ENCODE data around the gene CADPS2. TPM values are rescaled to one million over a fixed set of nuclear protein-coding genes. Genes with fewer than 3 reads are reported as not detected.

CADPS2 gene
- total RNA-seq, 1 donor from 2014 or later = 0.22 TPM

DNA sequence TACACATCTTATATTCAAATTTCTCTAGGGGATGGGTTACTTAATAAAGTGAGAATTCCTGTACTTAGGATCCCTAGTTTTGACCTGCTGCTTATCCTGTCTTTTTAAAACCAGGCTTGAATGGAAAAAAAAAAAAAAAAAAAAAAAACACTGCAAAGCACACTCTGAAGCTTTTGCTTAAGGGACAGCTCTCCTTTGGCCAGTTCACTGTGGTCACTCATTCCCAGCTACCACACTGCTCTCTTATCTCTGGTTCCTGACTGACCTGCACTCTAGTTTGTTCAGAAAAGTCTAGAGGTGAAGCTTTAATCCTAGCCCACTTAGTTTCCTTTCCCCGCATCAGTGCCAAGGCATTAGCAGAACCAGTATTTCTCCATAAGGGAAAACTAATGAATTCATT, 82.4 kb downstream of the CADPS2 start:
- Mint-ChIP-seq H3K9me3 (ENCODE audit: unreplicated experiment) (no peaks in the 10 kb centered on the region), H3K27me3 (ENCODE audit: unreplicated experiment) (no peaks in the 10 kb centered on the region), H3K27ac (ENCODE audit: unreplicated experiment) (no peak overlapping the region), H3K36me3 (ENCODE audit: unreplicated experiment) (no peaks in the 10 kb centered on the region), H3K4me1 (ENCODE audit: low read depth, unreplicated experiment) (no peaks in the 10 kb centered on the region), H3K4me3 (ENCODE audit: unreplicated experiment) (no peak overlapping the region)
- TF ChIP-seq, protein P1, sequence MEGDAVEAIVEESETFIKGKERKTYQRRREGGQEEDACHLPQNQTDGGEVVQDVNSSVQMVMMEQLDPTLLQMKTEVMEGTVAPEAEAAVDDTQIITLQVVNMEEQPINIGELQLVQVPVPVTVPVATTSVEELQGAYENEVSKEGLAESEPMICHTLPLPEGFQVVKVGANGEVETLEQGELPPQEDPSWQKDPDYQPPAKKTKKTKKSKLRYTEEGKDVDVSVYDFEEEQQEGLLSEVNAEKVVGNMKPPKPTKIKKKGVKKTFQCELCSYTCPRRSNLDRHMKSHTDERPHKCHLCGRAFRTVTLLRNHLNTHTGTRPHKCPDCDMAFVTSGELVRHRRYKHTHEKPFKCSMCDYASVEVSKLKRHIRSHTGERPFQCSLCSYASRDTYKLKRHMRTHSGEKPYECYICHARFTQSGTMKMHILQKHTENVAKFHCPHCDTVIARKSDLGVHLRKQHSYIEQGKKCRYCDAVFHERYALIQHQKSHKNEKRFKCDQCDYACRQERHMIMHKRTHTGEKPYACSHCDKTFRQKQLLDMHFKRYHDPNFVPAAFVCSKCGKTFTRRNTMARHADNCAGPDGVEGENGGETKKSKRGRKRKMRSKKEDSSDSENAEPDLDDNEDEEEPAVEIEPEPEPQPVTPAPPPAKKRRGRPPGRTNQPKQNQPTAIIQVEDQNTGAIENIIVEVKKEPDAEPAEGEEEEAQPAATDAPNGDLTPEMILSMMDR (IDR thresholded peaks at IDR 0.05; ENCODE audit: partially characterized antibody, unreplicated experiment) = no peak
- no peak for DNase-seq

DNA sequence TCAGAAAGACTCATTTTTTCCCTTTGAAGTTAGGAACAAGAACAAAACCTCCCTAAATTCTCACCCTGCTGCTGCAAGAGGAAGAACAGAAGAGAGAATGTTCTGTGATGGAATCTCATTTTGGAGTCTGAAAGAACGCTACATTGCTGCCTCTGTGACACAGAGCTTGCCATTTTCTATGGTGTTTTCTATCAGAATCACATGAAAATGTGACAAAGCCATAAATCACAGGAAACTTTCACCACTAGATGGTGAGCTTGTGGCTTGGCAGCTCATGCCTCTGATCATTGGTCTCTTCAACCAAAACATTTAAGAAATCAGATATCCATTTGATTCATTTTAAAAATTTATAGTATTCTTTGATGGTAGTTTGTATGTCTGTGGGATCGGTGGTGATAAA, 82.9 kb downstream of the CADPS2 start:
- no peaks in the 10 kb centered on the region for H3K4me1 Mint-ChIP-seq (ENCODE audit: low read depth, unreplicated experiment)
- H3K4me3 Mint-ChIP-seq (ENCODE audit: unreplicated experiment) = no peak overlapping the region
- no peak for DNase-seq
- no peaks in the 10 kb centered on the region for H3K36me3 Mint-ChIP-seq (ENCODE audit: unreplicated experiment)
- no peaks in the 10 kb centered on the region for H3K9me3 Mint-ChIP-seq (ENCODE audit: unreplicated experiment)
- no peak overlapping the region for H3K27ac Mint-ChIP-seq (ENCODE audit: unreplicated experiment)
- TF ChIP-seq, protein P1 (IDR thresholded peaks at IDR 0.05; ENCODE audit: partially characterized antibody, unreplicated experiment) = peak; percentile 29
- no peaks in the 10 kb centered on the region for H3K27me3 Mint-ChIP-seq (ENCODE audit: unreplicated experiment)

DNA sequence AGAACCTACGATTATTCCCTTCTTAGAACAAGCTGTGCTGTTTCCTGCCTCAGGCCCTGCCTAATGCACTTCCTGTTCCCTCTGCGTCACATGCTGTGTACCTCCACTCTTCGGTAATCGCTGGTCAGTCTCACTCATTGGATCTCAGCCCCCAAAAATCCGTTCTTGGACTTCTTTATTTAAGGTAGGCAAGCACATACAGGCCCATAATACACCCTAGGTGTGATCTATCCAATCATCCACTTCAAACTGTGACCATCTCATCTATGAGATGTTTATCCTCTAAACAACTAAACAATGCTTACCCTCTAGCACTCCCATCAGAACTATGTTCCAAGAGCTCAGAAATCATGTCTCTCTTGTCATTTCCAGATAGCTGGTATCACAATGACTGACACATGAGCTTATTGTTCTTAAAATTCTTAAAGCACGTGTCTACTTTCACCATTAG, 83.9 kb downstream of the CADPS2 start:
- no peak overlapping the region for H3K27ac Mint-ChIP-seq (ENCODE audit: unreplicated experiment)
- DNase-seq = no peak
- H3K36me3 Mint-ChIP-seq (ENCODE audit: unreplicated experiment) = no peaks in the 10 kb centered on the region
- H3K4me1 Mint-ChIP-seq (ENCODE audit: low read depth, unreplicated experiment) = no peaks in the 10 kb centered on the region
- no peaks in the 10 kb centered on the region for H3K27me3 Mint-ChIP-seq (ENCODE audit: unreplicated experiment)
- no peaks in the 10 kb centered on the region for H3K9me3 Mint-ChIP-seq (ENCODE audit: unreplicated experiment)
- TF ChIP-seq, protein P1 (IDR thresholded peaks at IDR 0.05; ENCODE audit: partially characterized antibody, unreplicated experiment) = no peak
- no peak overlapping the region for H3K4me3 Mint-ChIP-seq (ENCODE audit: unreplicated experiment)

DNA sequence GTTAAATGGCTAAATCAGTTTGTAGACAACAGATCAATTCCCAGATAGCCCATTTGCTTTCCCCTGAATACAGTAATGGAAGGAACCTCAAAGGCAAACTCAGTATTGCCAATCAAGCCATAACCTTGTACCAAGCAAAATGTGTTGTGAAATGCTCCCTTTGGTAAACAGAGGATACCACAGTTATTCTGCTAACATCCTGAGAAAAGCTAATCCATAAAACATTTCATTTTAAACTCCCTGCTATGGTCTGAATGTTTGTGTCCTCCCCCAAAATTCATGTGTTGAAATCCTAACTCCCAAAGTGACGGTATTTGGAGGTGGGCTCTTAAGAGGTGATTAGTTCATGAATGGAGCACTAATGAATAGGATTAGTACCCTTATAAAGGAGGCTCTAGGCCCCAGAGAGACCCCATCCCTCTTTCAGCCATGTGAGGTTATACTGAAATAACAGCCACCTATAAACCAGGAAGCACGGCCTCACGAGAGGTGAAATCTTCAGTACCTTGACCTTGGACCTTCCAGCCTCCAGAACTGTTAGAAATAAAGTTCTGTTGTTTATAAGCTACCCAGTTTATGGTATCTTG, 94.2 kb downstream of the CADPS2 start:
- TF ChIP-seq, protein P1 (IDR thresholded peaks at IDR 0.05; ENCODE audit: partially characterized antibody, unreplicated experiment) = no peak
- no peak for DNase-seq
- Mint-ChIP-seq H3K36me3 (ENCODE audit: unreplicated experiment) (no peaks in the 10 kb centered on the region), H3K4me1 (ENCODE audit: low read depth, unreplicated experiment) (peaks cover 24% of the 10 kb centered on the region), H3K9me3 (ENCODE audit: unreplicated experiment) (no peaks in the 10 kb centered on the region), H3K4me3 (ENCODE audit: unreplicated experiment) (no peak overlapping the region), H3K27me3 (ENCODE audit: unreplicated experiment) (no peaks in the 10 kb centered on the region), H3K27ac (ENCODE audit: unreplicated experiment) (no peak overlapping the region)

DNA sequence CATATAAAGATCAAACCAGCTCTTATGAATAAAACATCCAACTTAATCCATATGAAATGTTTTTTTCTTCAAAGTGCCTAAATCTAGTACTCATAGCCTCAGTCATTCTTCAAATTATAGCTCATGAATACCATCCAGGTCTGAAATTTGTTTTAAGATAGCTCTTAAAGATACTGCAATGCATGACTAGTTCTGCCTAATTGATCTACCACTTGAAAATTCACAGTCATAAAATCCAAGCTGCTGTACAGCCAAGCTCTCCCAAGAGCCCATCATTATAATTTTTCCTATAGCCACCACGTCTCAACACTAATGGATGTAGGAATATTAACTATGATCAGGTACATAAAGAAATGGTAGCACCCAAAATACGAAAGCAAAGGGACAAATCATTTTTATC, 95.7 kb downstream of the CADPS2 start:
- DNase-seq = no peak
- TF ChIP-seq, protein P1 (IDR thresholded peaks at IDR 0.05; ENCODE audit: partially characterized antibody, unreplicated experiment) = no peak
- peaks cover 3% of the 10 kb centered on the region for H3K27me3 Mint-ChIP-seq (ENCODE audit: unreplicated experiment)
- H3K9me3 Mint-ChIP-seq (ENCODE audit: unreplicated experiment) = no peaks in the 10 kb centered on the region
- H3K4me1 Mint-ChIP-seq (ENCODE audit: low read depth, unreplicated experiment) = peaks cover 24% of the 10 kb centered on the region
- H3K36me3 Mint-ChIP-seq (ENCODE audit: unreplicated experiment) = no peaks in the 10 kb centered on the region
- H3K27ac Mint-ChIP-seq (ENCODE audit: unreplicated experiment) = peak overlapping the region; percentile 49
- peak overlapping the region; percentile 51 for H3K4me3 Mint-ChIP-seq (ENCODE audit: unreplicated experiment)
